Keratinocyte (primary cell): Measurements from ENCODE around the gene GUSB. TPM values are rescaled to one million over a fixed set of nuclear protein-coding genes. Genes with fewer than 3 reads are reported as not detected.

Experiments
- DNase-seq: peaks from one replicate; pipeline ENCODE4 v3.0.0-alpha.2; 2011; ENCODE audit warnings: low read depth, missing footprints, low spot score
- FAIRE-seq: peaks from 2 replicates; lab custom pipeline; 2011; peaks lifted over from hg19 to GRCh38; lab: Jason Lieb, UNC
- H2AFZ ChIP-seq: 2 replicates; pipeline ENCODE4 v1.6.0; 2012; ENCODE audit warnings: low read length, control low read depth, inconsistent platforms; ENCODE audit not compliant: control insufficient read depth
- H3K27ac ChIP-seq: 2 replicates; pipeline ENCODE4 v1.5.1; 2011; ENCODE audit warnings: low read length; ENCODE audit not compliant: control insufficient read depth, insufficient read depth
- H3K27me3 ChIP-seq: 3 replicates; pipeline ENCODE4 v1.6.0; 2011; ENCODE audit warnings: low read length; ENCODE audit not compliant: control insufficient read depth, insufficient read depth; ENCODE audit errors: extremely low read depth
- H3K36me3 ChIP-seq, 2 experiments: 2 replicates in 1 of 2; 3 replicates in 1 of 2; pipeline ENCODE4 v1.5.1; 2011; ENCODE audit warnings: low read length in 2 of 2, mild to moderate bottlenecking in 1 of 2; ENCODE audit not compliant: control insufficient read depth in 2 of 2, insufficient read depth in 2 of 2; ENCODE audit errors: extremely low read depth in 1 of 2
- H3K4me1 ChIP-seq: 3 replicates; pipeline ENCODE4 v1.5.1; 2011; ENCODE audit warnings: low read length; ENCODE audit not compliant: control insufficient read depth, insufficient read depth; ENCODE audit errors: extremely low read depth
- H3K4me2 ChIP-seq: 3 replicates; pipeline ENCODE4 v1.6.0; 2011; ENCODE audit warnings: low read depth, low read length; ENCODE audit not compliant: control insufficient read depth, insufficient read depth; ENCODE audit errors: extremely low read depth
- H3K4me3 ChIP-seq, 3 experiments: fragments of 200-600 bp in 1 of 3; sonication (generic) in 1 of 3; 2 replicates in 2 of 3; 3 replicates in 1 of 3; pipeline ENCODE4 v1.5.1; 2011 to 2016; ENCODE audit warnings: low read length in 3 of 3, mild to moderate bottlenecking in 3 of 3, control low read depth in 2 of 3, inconsistent platforms in 1 of 3, low read depth in 1 of 3, mixed read lengths in 1 of 3, mixed run types in 1 of 3, moderate library complexity in 1 of 3; ENCODE audit not compliant: control insufficient read depth in 2 of 3, insufficient read depth in 2 of 3; ENCODE audit errors: extremely low read depth in 1 of 3
- H3K79me2 ChIP-seq: 2 replicates; pipeline ENCODE4 v1.6.0; 2012; ENCODE audit warnings: low read length; ENCODE audit not compliant: control insufficient read depth, insufficient read depth
- H3K9ac ChIP-seq: 3 replicates; pipeline ENCODE4 v1.6.0; 2011; ENCODE audit warnings: low read length; ENCODE audit not compliant: control insufficient read depth, insufficient read depth; ENCODE audit errors: extremely low read depth
- H3K9me1 ChIP-seq: 3 replicates; pipeline ENCODE4 v1.6.0; 2011; ENCODE audit warnings: low read length; ENCODE audit not compliant: control insufficient read depth, insufficient read depth; ENCODE audit errors: extremely low read depth
- H3K9me3 ChIP-seq: 2 replicates; pipeline ENCODE4 v1.5.1; 2012; ENCODE audit warnings: low read depth, low read length; ENCODE audit not compliant: control insufficient read depth
- H4K20me1 ChIP-seq: 3 replicates; pipeline ENCODE4 v1.6.0; 2011; ENCODE audit warnings: low read length; ENCODE audit not compliant: control insufficient read depth, insufficient read depth; ENCODE audit errors: extremely low read depth
- CTCF ChIP-seq, 3 experiments: IDR thresholded peaks in 1 of 3; conservative IDR thresholded peaks in 1 of 3; optimal IDR thresholded peaks in 1 of 3; 2 replicates in 2 of 3; 3 replicates in 1 of 3; pipeline versions ENCODE3 to v1.5.1; 2011; ENCODE audit warnings: low read length in 3 of 3, mild to moderate bottlenecking in 3 of 3, moderate library complexity in 2 of 3, control low read depth in 1 of 3, inconsistent platforms in 1 of 3; ENCODE audit not compliant: insufficient read depth in 2 of 3; ENCODE audit errors: extremely low read depth in 1 of 3
- EZH2 ChIP-seq: IDR thresholded peaks from one replicate; pipeline ENCODE4 v1.6.1; 2012; ENCODE audit warnings: inconsistent platforms, mild to moderate bottlenecking, low read length, moderate library complexity
- dilution Hi-C: fragments of 300-500 bp; cut with MboI; formaldehyde crosslinking; loops from one replicate; pipeline ENCODE4 v1.7.0; 2020; ENCODE audit warnings: low sequenced_read_pairs; ENCODE audit not compliant: extremely low pct_ligation_motif_present
- polyA plus RNA-seq, 5 experiments: library from polyadenylated mRNA; depleted of rRNA in 3 of 5; stranded (reverse) in 3 of 5; stranded (forward) in 1 of 5; unstranded in 1 of 5; fragments of >200 nt; gene quantifications; 1 replicate in 1 of 5; 2 replicates in 3 of 5; 3 replicates in 1 of 5; pipeline versions ENCODE4 v1.2.1 to v1.2.3, GENCODE V29; 2011 to 2012; ENCODE audit warnings: missing spikeins in 2 of 5, low read depth in 1 of 5, low replicate concordance in 1 of 5

Gene GUSB
- polyA plus RNA-seq, 1 donor (not counting 4 experiments of a cell fraction or from before 2014, with no cell fraction given): 13.3 TPM

GRCh38 chr7:65976659-65977196 is 5.3 kb downstream of the GUSB start:
- no peak for DNase-seq
- no peak for FAIRE-seq
- H3K36me3 ChIP-seq: peaks cover 5 to 10% of the 10 kb centered on the region in 2 experiments

DNA sequence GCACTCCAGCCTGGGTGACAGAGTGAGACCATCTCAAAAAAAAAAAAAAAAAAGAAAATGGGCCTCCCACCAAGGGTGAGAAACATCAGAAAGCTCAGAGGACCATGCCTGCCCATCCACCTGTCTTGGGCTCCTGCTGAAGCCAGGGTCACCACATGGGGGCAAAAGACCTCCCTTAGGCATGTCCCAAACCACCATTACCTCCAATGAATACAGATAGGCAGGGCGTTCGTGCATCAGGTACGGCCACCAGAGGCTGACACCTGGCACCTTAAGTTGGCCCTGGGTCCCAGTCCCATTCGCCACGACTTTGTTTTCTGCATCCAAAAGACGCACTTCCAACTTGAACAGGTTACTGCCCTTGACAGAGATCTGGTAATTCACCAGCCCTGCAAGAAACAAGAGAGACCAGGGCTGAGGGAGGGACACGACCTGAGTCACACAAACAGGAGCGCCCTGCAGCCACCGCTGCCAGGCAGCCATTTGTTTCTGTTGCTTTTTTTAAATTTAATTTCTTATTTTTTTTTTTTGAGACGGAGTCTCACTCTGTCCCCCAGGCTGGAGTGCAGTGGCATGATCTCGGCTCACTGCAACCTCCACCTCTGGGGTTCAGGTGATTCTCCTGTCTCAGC is 6.1 kb downstream of the GUSB start:
- Histone ChIP-seq H3K4me1 (peaks cover 7% of the 10 kb centered on the region), H3K27ac (no peak overlapping the region), H3K9ac (no peak overlapping the region), H4K20me1 (no peaks in the 10 kb centered on the region), H3K27me3 (no peaks in the 10 kb centered on the region), H3K4me3 (no peak overlapping the region), H3K4me2 (no peak overlapping the region), H3K36me3 (peaks cover 5 to 10% of the 10 kb centered on the region in 2 experiments), H3K79me2 (peaks cover 8% of the 10 kb centered on the region), H3K9me3 (no peaks in the 10 kb centered on the region), H3K9me1 (no peaks in the 10 kb centered on the region), H2AFZ (no peak overlapping the region)
- no peak for TF ChIP-seq EZH2
- no peak for TF ChIP-seq CTCF (optimal IDR thresholded peaks at IDR 0.05 in 1 of 3, IDR thresholded peaks at IDR 0.05 in 1 of 3, conservative IDR thresholded peaks at IDR 0.05 in 1 of 3; ENCODE audit: extremely low read depth in 1 of 3, insufficient read depth in 2 of 3, low read length in 3 of 3)
- DNase-seq (no peak), FAIRE-seq (no peak)
- dilution Hi-C loops: no loop called here

More at GRCh38 chr7:65976659-65977196, 5.3 kb downstream of the GUSB start:
- no peaks in the 10 kb centered on the region for H3K9me3 ChIP-seq
- H3K79me2 ChIP-seq: peaks cover 15% of the 10 kb centered on the region
- H4K20me1 ChIP-seq: no peaks in the 10 kb centered on the region
- TF ChIP-seq EZH2: no peak
- no peak for TF ChIP-seq CTCF (optimal IDR thresholded peaks at IDR 0.05 in 1 of 3, IDR thresholded peaks at IDR 0.05 in 1 of 3, conservative IDR thresholded peaks at IDR 0.05 in 1 of 3; ENCODE audit: extremely low read depth in 1 of 3, insufficient read depth in 2 of 3, low read length in 3 of 3)
- H3K4me3 ChIP-seq: no peak overlapping the region
- no peak overlapping the region for H3K27ac ChIP-seq
- H3K9ac ChIP-seq: no peak overlapping the region
- dilution Hi-C loops: no loop called here
- no peaks in the 10 kb centered on the region for H3K27me3 ChIP-seq
- no peak overlapping the region for H3K4me2 ChIP-seq
- H3K4me1 ChIP-seq: peaks cover 11% of the 10 kb centered on the region
- no peak overlapping the region for H2AFZ ChIP-seq
- H3K9me1 ChIP-seq: no peaks in the 10 kb centered on the region
